WTC11 (cell line): ENCODE data around the gene SPIB. TPM values are rescaled to one million over a fixed set of nuclear protein-coding genes. Genes with fewer than 3 reads are reported as not detected.

Experiments
- ATAC-seq: fragments of 200-7000 bp; cut with Tn5 transposase; 2 replicates; pipeline ENCODE4 v1.10.0; 2021; ENCODE audit warnings: mild to moderate bottlenecking, moderate library complexity
- CTCF ChIA-PET: fragments of 300-600 bp; sonication (Branson Sonifier 250); formaldehyde crosslinking; loops from one replicate; lab custom pipeline; 2021; ENCODE audit warnings: antibody characterized with exemption; lab: Charles Lee
- POLR2A ChIA-PET: fragments of 350-600 bp; sonication (Branson Sonifier 250); formaldehyde crosslinking; loops from one replicate; lab custom pipeline; 2021; ENCODE audit warnings: antibody characterized with exemption; lab: Charles Lee
- DNase-seq: peaks from one replicate; pipeline ENCODE4 v3.0.0; 2021; ENCODE audit warnings: low spot score
- H3K27ac Mint-ChIP-seq: 2 replicates; pipeline ENCODE4 v1.8.0; 2021; ENCODE audit warnings: mixed read lengths
- H3K27me3 Mint-ChIP-seq: 2 replicates; pipeline ENCODE4 v1.8.0; 2021; ENCODE audit warnings: low read depth, mild to moderate bottlenecking, moderate library complexity, mixed read lengths
- H3K36me3 Mint-ChIP-seq: 2 replicates; pipeline ENCODE4 v1.8.0; 2021; ENCODE audit warnings: mixed read lengths
- H3K4me1 Mint-ChIP-seq: 2 replicates; pipeline ENCODE4 v1.8.0; 2022; ENCODE audit warnings: mixed read lengths
- H3K4me3 Mint-ChIP-seq: 2 replicates; pipeline ENCODE4 v1.8.0; 2021; ENCODE audit warnings: mild to moderate bottlenecking, moderate library complexity, mixed read lengths
- H3K9me3 Mint-ChIP-seq: 2 replicates; pipeline ENCODE4 v1.8.0; 2021; ENCODE audit warnings: mixed read lengths
- E2F5 ChIP-seq: sonication (generic); formaldehyde crosslinking; IDR thresholded peaks from 2 replicates; pipeline ENCODE4 v1.8.1; 2022; ENCODE audit warnings: mild to moderate bottlenecking, moderate library complexity, missing genetic modification reagents
- GTF2I ChIP-seq: fragments of 250-450 bp; sonication (Bioruptor Pico); conservative IDR thresholded peaks from 2 replicates; pipeline ENCODE4 v1.4.0; 2021; ENCODE audit warnings: mild to moderate bottlenecking
- HMGA2 ChIP-seq: fragments of 250-450 bp; sonication (Bioruptor Pico); IDR thresholded peaks from 2 replicates; pipeline ENCODE4 v1.4.0; 2021; ENCODE audit warnings: mild to moderate bottlenecking, moderate library complexity
- MYBL2 ChIP-seq: sonication (generic); formaldehyde crosslinking; IDR thresholded peaks from 2 replicates; pipeline ENCODE4 v1.8.1; 2023; ENCODE audit warnings: mild to moderate bottlenecking, moderate library complexity, missing genetic modification reagents
- TCF7 ChIP-seq: sonication (generic); formaldehyde crosslinking; IDR thresholded peaks from 2 replicates; pipeline ENCODE4 v1.8.0; 2022; ENCODE audit warnings: mild to moderate bottlenecking, low read depth, missing genetic modification reagents, moderate library complexity
- ZBTB21 ChIP-seq: sonication (generic); formaldehyde crosslinking; IDR thresholded peaks from 2 replicates; pipeline ENCODE4 v1.8.1; 2023; ENCODE audit warnings: mild to moderate bottlenecking, missing genetic modification reagents, borderline replicate concordance
- ZBTB43 ChIP-seq: sonication (generic); formaldehyde crosslinking; IDR thresholded peaks from 2 replicates; pipeline ENCODE4 v1.8.1; 2023; ENCODE audit warnings: mild to moderate bottlenecking, missing genetic modification reagents
- ZNF219 ChIP-seq: sonication (generic); formaldehyde crosslinking; IDR thresholded peaks from 2 replicates; pipeline ENCODE4 v1.8.0; 2023; ENCODE audit warnings: missing genetic modification reagents, mild to moderate bottlenecking, borderline replicate concordance
- ZNF317 ChIP-seq: sonication (generic); formaldehyde crosslinking; IDR thresholded peaks from 2 replicates; pipeline ENCODE4 v1.8.1; 2023; ENCODE audit warnings: low read depth, mild to moderate bottlenecking, moderate library complexity, missing genetic modification reagents, borderline replicate concordance
- ZNF425 ChIP-seq: fragments of 250-450 bp; sonication (Bioruptor Pico); conservative IDR thresholded peaks from 2 replicates; pipeline ENCODE4 v1.9.0; 2021; ENCODE audit warnings: mild to moderate bottlenecking
- ZSCAN18 ChIP-seq: fragments of 250-450 bp; sonication (Bioruptor Pico); IDR thresholded peaks from 2 replicates; pipeline ENCODE4 v2.1.2; 2022; ENCODE audit warnings: mild to moderate bottlenecking, moderate library complexity
- total RNA-seq: library from RNA; stranded (reverse); gene quantifications from 3 replicates; pipeline ENCODE4 v1.2.3, GENCODE V29; 2021
- TF ChIP-seq, protein P1 (sequence below): fragments of 250-450 bp; sonication (Bioruptor Pico); IDR thresholded peaks from 2 replicates; pipeline ENCODE4 v1.9.0; 2021; ENCODE audit warnings: mild to moderate bottlenecking, borderline replicate concordance
- TF ChIP-seq, protein P2 (sequence below): sonication (generic); formaldehyde crosslinking; IDR thresholded peaks from 2 replicates; pipeline ENCODE4 v1.8.1; 2023; ENCODE audit warnings: mild to moderate bottlenecking, moderate library complexity, missing genetic modification reagents

The SPIB gene
- total RNA-seq, 1 experiment from 2014 or later: 4.7 TPM

DNA sequence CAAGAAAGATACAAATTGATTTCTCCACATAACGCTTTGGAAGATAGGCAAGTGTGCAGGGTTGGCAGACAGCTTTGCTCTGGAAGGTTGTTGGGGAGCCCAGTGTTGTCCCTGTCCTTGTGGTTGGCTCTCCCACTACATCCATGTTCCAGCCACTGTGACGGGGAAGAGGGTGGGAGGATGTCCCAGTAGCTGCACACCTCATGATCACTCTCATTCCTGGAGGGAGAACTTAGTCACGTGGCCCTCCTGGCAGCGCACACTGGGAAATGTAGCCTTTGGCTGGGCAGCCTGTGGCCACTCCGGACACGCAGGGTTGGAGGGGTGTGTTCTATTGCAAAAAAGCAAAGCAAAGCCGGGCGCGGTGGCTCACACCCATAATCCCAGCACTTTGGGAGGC is 24.7 kb upstream of the SPIB start (continued):
- TF ChIP-seq, protein P1, sequence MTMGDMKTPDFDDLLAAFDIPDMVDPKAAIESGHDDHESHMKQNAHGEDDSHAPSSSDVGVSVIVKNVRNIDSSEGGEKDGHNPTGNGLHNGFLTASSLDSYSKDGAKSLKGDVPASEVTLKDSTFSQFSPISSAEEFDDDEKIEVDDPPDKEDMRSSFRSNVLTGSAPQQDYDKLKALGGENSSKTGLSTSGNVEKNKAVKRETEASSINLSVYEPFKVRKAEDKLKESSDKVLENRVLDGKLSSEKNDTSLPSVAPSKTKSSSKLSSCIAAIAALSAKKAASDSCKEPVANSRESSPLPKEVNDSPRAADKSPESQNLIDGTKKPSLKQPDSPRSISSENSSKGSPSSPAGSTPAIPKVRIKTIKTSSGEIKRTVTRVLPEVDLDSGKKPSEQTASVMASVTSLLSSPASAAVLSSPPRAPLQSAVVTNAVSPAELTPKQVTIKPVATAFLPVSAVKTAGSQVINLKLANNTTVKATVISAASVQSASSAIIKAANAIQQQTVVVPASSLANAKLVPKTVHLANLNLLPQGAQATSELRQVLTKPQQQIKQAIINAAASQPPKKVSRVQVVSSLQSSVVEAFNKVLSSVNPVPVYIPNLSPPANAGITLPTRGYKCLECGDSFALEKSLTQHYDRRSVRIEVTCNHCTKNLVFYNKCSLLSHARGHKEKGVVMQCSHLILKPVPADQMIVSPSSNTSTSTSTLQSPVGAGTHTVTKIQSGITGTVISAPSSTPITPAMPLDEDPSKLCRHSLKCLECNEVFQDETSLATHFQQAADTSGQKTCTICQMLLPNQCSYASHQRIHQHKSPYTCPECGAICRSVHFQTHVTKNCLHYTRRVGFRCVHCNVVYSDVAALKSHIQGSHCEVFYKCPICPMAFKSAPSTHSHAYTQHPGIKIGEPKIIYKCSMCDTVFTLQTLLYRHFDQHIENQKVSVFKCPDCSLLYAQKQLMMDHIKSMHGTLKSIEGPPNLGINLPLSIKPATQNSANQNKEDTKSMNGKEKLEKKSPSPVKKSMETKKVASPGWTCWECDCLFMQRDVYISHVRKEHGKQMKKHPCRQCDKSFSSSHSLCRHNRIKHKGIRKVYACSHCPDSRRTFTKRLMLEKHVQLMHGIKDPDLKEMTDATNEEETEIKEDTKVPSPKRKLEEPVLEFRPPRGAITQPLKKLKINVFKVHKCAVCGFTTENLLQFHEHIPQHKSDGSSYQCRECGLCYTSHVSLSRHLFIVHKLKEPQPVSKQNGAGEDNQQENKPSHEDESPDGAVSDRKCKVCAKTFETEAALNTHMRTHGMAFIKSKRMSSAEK (CRISPR knock-in tag): no peak
- TF ChIP-seq HMGA2 (CRISPR knock-in tag): no peak
- no peak for TF ChIP-seq ZNF425 (CRISPR knock-in tag)

DNA sequence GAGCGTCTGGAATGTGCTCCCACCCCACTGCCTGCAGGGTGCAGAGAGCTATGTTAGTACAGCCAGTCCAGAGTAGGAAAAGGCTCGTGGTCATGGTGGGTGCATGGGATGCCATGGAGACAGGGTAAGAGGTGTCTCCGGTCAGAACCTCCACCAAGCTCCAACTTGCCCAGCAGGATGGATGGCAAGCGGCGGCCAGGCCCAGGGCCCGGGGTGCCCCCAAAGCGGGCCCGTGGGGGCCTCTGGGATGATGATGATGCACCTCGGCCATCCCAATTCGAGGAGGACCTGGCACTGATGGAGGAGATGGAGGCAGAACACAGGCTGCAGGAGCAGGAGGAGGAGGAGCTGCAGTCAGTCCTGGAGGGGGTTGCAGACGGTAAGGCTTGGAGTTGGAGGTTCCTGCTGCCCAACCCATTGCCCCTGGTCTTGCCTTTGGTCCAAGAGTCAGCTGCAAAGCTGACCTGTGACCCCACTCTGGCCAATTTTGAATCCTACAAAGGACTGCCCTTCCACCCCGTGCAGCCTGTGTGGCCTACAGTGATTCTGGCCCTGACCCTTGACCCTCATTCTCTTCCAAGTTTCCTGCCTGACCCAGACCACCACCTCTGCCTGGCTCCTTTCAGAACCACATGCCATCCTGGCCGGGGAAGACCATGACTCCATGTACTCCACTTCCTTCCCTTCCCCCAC is 19.9 kb upstream of the SPIB start:
- DNase-seq (no peak), ATAC-seq (no peak)
- H3K9me3 Mint-ChIP-seq: no peaks in the 10 kb centered on the region
- H3K27me3 Mint-ChIP-seq: no peaks in the 10 kb centered on the region
- H3K27ac Mint-ChIP-seq: no peak overlapping the region
- ChIA-PET POLR2A (interaction anchor here (0.6 kb wide), 2 partner anchors 39 to 98 kb away, joined by 3 read pairs; no protein-coding TSS in a partner anchor), CTCF (interaction anchor here (0.7 to 1.2 kb wide), 3 partner anchors 16 to 251 kb away, joined by 3 to 7 read pairs (median 3); no protein-coding TSS in a partner anchor)
- TF ChIP-seq ZSCAN18 (CRISPR knock-in tag): no peak
- TF ChIP-seq TCF7 (CRISPR knock-in tag): no peak
- no peak for TF ChIP-seq ZBTB21 (CRISPR knock-in tag)
- no peak for TF ChIP-seq GTF2I
- no peak for TF ChIP-seq E2F5
- TF ChIP-seq ZNF317 (CRISPR knock-in tag): no peak
- TF ChIP-seq ZBTB43 (CRISPR knock-in tag): no peak
- no peak for TF ChIP-seq ZNF219
- TF ChIP-seq, protein P1 (CRISPR knock-in tag): no peak
- TF ChIP-seq MYBL2 (CRISPR knock-in tag): no peak
- TF ChIP-seq, protein P2, sequence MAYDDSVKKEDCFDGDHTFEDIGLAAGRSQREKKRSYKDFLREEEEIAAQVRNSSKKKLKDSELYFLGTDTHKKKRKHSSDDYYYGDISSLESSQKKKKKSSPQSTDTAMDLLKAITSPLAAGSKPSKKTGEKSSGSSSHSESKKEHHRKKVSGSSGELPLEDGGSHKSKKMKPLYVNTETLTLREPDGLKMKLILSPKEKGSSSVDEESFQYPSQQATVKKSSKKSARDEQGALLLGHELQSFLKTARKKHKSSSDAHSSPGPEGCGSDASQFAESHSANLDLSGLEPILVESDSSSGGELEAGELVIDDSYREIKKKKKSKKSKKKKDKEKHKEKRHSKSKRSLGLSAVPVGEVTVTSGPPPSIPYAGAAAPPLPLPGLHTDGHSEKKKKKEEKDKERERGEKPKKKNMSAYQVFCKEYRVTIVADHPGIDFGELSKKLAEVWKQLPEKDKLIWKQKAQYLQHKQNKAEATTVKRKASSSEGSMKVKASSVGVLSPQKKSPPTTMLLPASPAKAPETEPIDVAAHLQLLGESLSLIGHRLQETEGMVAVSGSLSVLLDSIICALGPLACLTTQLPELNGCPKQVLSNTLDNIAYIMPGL (CRISPR knock-in tag): no peak
- H3K4me1 Mint-ChIP-seq: no peaks in the 10 kb centered on the region
- H3K4me3 Mint-ChIP-seq: no peak overlapping the region
- H3K36me3 Mint-ChIP-seq: peaks cover 28% of the 10 kb centered on the region
